Ureter (tissue), 1 donor: ENCODE data around the gene PTPRA. TPM values are rescaled to one million over a fixed set of nuclear protein-coding genes. Genes with fewer than 3 reads are reported as not detected.
"Not testable (repeated sequence)": the region's sequence is repeated elsewhere in the genome, so short reads cannot be mapped to it uniquely, and the experiment has no call there.

Source experiments
- DNase-seq: peaks from one replicate; pipeline ENCODE4 v3.0.0-alpha.2; 2020; ENCODE audit warnings: low spot score
- total RNA-seq: library from RNA; stranded (reverse); gene quantifications from one replicate; pipeline ENCODE4 v1.2.4, GENCODE V29; 2023
- donor health status: DM: yes; HTN: yes; CAD: no.

PTPRA gene
- total RNA-seq, 1 donor from 2014 or later, result 79.5 TPM

- no peak for DNase-seq
Measured at GRCh38 chr20:3043322-3043721, 170.0 kb downstream of the PTPRA start, which contains the start of gene GNRH2. Gene GNRH2 (plus strand): TSS chr20:3043622. CDS start chr20:3044415, 793 bp downstream.

GRCh38 chr20:3044336-3044965, 171.2 kb downstream of the PTPRA start:
- no peak for DNase-seq

GRCh38 chr20:3045042-3045815, 171.9 kb downstream of the PTPRA start:
- no peak for DNase-seq

GRCh38 chr20:3045816-3046676, 172.8 kb downstream of the PTPRA start, which contains the start of gene MRPS26:
Gene MRPS26 (plus strand): TSS chr20:3046052. CDS start chr20:3046069, 17 bp downstream.
- peak; percentile 89 for DNase-seq

- DNase-seq, result peak; percentile 52
Measured at GRCh38 chr20:3046677-3047462, 173.6 kb downstream of the PTPRA start.

- no peak for DNase-seq
Measured at GRCh38 chr20:3047486-3048419, 174.5 kb downstream of the PTPRA start.

GRCh38 chr20:3051385-3052019, 178.2 kb downstream of the PTPRA start:
- DNase-seq, result no peak

GRCh38 chr20:3059489-3059888, 186.2 kb downstream of the PTPRA start:
- DNase-seq, result no peak

GRCh38 chr20:3064119-3064518, 190.8 kb downstream of the PTPRA start:
- not testable (repeated sequence) for DNase-seq

GRCh38 chr20:3067139-3068014, 194.1 kb downstream of the PTPRA start:
- DNase-seq, result no peak

GRCh38 chr20:3068075-3068474, 194.8 kb downstream of the PTPRA start:
- no peak for DNase-seq

GRCh38 chr20:3068986-3069900, 196.0 kb downstream of the PTPRA start:
- no peak for DNase-seq

GRCh38 chr20:3070725-3071124, 197.4 kb downstream of the PTPRA start:
- DNase-seq, result no peak

GRCh38 chr20:3071266-3071609, 198.0 kb downstream of the PTPRA start:
- no peak for DNase-seq

- DNase-seq, result no peak
Measured at GRCh38 chr20:3071610-3072529, 198.6 kb downstream of the PTPRA start, which contains the start of gene OXT. Gene OXT (plus strand): TSS chr20:3071620. CDS start chr20:3071656, 36 bp downstream.

GRCh38 chr20:3072530-3073250, 199.4 kb downstream of the PTPRA start:
- no peak for DNase-seq
